NCI-H748 (cell line): ENCODE data around the gene PKD1.
"Not testable (repeated sequence)": the region's sequence is repeated elsewhere in the genome, so short reads cannot be mapped to it uniquely, and the experiment has no call there.

Experiments
- DNase-seq: peaks from one replicate; lab custom pipeline; 2025; ENCODE audit not compliant: unreplicated experiment; lab: John Stamatoyannopoulos, UW

Gene PKD1

GRCh38 chr16:2110332-2111008 is 25.2 kb downstream of the PKD1 start:
- not testable (repeated sequence) for DNase-seq

- not testable (repeated sequence) for DNase-seq
These were observed 25.8 kb downstream of the PKD1 start for GRCh38 chr16:2109872-2110271.

GRCh38 chr16:2109271-2109580 is 26.5 kb downstream of the PKD1 start:
- not testable (repeated sequence) for DNase-seq

- not testable (repeated sequence) for DNase-seq
These were observed 27.0 kb downstream of the PKD1 start for GRCh38 chr16:2108446-2109270.

DNA sequence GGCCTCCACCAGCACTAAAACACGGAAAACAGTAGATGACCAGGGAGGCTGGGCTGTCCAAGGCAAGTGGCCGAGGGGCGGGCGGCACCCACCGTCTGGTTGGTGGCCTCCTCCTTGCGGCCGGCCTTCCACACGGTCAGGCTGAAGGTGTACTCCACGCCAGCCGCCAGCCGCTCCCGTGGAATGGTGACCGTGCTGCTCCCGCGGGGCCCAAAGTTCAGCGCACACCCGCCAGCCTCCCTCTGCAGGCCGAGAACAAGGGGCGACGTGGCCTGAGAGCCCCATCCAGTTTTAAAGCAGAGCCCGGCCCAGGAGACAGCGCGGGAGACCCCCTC is 27.9 kb downstream of the PKD1 start:
- not testable (repeated sequence) for DNase-seq

DNA sequence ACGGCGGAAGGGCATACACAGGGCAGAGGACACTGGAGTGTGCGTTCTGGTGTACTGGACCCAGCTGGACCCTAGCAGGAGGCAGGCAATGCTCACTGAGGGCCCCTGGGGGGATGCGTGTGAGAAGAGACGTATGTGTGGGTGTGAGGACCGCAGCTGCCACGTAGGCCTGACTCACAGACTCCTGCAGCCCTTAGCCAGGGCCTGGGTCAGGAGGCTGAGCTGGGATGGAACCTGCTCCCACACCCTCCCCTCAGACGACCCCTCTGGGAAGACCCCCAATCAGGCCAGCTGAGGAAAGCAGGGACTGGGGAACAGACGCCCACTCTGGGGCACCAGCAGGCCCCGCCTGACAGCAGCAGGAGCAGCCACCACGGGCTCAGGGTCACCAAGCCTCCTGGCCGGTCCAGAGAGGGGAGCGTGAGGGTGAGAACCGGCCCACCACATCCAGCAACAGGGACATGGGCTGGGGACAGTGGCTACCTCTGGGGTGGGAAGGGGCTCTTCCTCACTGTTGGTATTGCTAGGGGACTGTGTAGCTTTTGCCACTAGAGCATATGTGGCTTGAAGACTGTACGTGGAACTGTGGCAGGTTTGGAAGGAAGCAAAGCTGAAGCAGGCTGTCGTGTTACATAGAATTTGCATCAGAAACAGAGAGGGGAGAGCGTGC is 28.4 kb downstream of the PKD1 start:
- not testable (repeated sequence) for DNase-seq

DNA sequence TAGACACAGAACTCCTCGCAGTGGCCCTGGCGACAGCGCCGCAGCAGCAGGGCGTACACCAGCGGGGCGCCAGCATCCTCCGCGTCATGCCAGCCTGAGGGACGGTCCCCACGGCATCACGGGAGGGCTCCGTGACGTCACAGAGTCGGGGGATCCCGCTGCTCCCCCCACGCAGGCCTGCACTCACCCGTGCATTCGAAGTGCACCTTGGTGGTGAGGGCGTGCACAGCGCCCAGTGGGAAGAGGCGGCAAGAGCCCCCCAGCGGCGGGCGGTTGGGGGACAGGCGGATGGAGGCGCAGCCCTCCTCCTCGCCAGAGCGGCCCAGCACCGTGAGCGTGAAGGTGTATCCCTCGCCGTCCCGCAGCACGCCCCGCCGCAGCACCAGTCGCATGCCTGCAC is 29.5 kb downstream of the PKD1 start:
- DNase-seq = not testable (repeated sequence)

- DNase-seq = not testable (repeated sequence)
These were observed 29.9 kb downstream of the PKD1 start for GRCh38 chr16:2105769-2106168.

- DNase-seq = not testable (repeated sequence)
These were observed 30.4 kb downstream of the PKD1 start for GRCh38 chr16:2105291-2105690.

DNA sequence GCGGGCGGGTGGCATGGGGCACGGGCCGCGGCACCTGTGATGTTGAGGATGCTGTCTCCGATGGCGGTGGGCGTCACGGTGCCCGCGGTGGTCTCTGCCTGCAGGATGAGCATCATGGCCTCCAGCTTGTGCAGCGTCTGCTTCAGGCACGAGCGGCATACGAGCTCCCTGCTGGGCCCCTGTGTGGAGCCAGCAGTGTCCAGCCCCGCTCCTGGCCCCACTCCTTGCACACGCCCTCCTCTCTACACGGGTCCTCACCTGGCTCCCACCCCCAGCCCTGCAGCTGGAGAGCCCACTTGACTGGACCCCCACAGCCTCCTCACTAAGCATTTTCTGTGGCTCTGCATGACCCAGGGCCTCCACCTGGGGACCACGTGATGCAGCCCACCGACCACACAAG is 31.2 kb downstream of the PKD1 start:
- DNase-seq = not testable (repeated sequence)

DNA sequence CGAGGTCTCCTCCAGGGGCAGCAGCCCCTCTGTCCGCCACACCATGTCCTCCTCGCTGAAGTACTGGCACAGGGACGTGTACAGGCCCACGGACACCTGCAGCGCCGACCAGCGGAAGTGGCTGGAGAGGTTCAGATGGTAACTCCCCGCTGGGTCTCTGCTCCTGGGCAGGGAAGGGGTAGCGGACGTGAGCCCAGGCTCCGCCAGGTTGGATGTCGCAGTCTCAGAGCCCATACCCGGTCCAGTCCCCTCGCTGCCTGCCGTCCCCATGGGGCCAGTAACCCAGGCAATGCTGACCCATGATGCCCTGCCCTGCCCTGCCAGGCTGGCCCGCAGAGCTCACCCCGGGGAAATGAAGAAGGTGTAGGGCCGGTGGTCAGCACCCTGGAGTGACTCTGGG is 33.2 kb downstream of the PKD1 start:
- no peak for DNase-seq

DNA sequence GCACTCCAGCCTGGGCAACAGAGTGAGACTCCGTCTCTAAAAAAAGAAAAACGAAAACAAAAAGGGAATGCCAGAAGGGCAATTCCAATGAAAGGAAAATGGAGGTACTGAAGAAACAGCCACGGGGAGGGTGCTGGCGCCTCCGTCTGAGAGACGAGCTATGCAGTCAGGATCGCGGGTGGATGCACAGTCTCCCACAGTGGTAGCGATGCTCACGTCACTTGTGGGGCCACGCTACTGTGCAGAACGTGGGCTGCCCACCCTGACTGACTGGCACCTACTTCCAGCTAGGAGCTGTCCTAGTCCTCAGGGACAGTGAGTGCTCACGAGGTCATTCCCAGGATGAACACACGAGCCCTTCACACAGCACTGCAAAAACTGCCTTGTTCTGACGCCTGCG is 34.1 kb downstream of the PKD1 start:
- not testable (repeated sequence) for DNase-seq

DNA sequence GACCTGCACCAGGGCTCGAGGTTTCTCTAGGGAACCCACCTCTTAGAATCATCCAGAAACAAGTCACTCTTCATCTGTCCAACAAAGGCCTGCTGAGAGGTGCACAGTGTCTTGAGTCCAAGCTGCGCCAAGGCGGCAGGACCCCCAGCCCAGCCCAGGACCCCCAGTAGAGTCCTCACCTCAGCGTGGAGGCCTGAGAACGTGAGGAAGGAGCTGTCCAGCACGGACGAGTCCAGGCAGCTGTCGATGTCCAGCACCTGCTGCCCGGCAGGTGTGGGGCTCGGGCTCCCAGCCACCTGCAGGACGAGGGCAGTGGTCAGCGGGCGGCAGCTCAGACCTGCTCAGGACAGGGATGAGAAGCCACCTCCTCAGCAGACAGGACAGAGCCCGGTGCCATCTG is 38.0 kb downstream of the PKD1 start:
- not testable (repeated sequence) for DNase-seq

DNA sequence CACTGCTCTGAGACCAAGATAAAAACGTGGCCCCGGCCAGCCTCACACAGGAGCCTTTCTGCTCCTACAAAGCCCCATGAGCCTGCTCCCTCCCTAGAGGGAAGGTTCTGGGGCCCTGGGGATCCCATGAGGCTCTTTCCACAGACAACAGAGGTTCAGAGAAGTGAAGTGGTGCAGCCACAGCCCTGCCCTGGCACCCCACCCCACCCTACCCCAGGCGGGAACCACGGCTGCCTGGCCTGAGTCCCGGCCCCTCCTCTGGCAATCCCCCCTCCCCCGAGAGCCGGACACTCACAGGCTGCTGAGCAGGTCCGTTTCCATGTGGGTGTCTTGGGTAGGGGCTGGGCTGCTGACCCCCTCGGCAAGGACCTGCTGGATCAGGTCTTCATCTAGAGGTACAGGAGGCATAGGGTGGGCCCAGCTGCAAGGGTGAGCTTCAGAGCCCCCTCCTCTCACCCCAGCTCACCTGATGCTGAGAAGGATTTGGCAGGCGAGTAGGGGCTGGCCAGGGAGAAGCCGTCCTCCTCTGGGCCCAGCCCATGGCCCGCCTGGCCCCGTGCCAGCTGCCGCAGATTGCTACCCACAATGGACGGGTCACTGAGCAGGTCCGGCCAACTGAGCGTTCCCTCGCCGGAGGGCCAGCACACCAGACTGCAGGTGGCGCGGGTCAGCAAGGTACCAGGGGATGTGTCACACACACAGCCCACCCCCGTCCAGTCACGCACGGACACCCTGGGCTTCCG is 38.7 kb downstream of the PKD1 start:
- no peak for DNase-seq

DNA sequence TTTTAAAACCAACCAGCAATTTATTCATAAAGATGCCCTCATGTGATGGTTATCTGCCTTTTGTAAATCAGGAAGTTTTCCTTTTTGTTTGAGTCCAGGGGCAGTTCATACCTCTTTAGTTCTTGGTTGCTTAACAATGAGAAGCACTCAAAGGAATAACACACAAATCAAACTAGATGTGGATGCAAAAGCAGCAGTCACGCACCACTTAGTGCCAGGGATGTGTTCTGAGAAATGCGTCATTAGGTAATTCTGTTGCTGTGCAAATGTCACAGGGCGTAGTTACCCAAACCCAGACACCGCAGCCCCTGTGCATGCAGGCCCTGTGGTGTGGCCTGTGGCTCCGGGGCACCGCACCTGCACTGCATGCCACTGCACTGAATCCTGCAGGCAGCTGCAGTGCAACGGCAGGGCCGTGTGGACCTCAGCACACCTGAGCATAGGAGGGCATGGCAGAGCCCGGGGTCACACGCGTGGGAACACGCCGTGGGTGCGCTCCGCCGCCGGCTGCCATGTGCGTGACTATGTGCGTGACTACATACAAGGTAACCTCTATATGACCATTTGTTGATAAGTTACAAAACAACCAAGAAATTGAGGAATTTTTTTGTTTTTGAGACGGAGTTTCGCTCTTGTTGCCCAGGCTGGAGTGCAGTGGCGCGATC is 39.6 kb downstream of the PKD1 start:
- DNase-seq = no peak

GRCh38 chr16:2095315-2095853 is 40.3 kb downstream of the PKD1 start:
- DNase-seq = no peak

DNA sequence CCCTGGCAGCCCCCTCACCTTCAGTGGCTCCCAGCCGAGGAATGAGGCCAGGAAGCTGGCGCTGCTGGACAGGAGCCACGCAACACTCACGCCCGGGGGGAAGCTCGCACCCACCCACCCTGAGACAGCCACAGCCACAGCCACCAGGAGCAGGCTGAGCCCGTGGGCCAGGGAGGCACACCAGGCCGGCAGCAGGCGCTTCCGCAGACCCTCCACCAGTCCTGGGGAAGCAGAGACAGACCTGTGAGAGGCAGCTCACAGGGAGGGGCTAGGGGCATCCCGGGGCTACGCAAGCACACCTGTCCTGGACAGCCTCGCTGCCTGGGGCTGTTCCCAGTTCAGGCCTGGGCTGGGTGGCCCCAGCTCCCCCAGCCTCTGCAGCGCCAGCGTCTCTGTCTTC is 41.9 kb downstream of the PKD1 start:
- DNase-seq = no peak

DNA sequence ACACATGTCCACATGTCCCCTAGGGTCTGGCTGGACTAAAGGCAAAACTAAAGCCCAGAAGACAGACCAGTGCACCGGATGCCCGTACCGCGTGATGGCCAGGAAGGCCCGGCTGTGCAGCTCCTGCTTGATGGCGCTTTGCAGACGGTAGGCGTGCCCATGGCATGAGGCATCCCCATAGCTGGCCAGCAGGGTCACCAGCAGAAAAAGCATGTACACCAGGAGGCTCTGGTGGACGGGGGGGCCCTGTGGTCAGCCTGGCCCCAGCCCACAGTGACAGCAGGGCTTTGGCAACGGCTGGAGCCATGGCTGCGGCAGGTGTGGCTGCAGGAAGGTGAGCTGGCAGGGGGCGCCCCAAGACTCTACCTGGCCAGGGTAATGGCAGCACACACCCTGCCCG is 42.8 kb downstream of the PKD1 start:
- DNase-seq = no peak

DNA sequence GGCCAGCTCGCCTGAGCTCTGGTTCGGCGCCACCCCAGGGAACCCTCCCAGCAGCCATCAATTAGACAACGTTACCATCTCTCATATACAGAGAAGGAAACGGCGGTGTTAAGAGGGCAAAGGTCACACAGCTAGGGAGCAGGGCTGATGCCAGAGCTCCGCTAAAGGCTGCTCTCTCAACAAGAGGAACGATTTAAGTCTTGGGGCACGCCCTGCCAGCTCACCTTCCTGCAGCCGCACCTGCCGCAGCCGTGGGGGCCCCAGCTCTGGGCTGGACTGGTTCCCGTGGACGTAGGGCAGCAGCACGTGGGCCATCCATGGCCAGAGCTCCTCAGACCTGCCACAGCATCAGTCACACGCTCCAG is 43.5 kb downstream of the PKD1 start:
- no peak for DNase-seq

DNA sequence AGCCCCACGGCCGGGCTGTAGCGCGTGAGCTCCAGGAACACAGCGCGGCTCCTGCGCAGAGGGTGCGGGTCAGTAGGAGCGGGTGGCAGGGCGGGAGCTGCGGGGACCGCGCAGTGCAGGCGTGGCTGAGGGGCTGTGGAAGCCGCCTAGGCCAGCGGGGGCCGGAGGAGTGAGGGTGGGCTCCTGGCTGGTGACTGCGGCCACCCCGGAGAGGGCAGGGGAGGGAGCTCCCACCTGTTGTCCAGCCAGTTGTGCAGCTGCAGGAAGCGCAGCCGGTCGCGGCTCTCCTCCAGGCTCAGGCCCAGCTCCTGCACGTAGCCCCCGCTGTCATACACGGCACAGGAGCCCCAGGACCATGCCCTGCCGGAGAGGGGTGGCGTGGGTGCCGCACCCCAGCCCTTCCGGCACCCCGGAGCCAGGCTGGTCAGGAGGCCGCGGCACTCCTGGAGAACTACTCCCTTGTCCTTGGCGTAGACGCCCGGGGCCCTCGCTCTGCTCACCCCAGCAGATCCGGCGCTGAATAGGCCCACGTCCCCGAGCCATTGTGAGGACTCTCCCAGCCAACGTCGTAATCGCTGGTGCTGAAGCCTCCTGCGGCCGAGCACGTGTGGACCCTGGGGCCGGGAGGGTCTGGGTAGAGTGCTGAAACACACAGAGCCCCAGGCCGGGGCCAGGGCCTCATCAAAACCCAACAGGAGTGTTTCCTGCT is 44.0 kb downstream of the PKD1 start:
- no peak for DNase-seq
